Measurements from ENCODE around the gene GALNT14. TPM values are rescaled to one million over a fixed set of nuclear protein-coding genes. Genes with fewer than 3 reads are reported as not detected.

The GALNT14 gene
- total RNA-seq, 4 donors from 2014 or later = 8.3 to 26.1 (median 16.3) TPM

DNA sequence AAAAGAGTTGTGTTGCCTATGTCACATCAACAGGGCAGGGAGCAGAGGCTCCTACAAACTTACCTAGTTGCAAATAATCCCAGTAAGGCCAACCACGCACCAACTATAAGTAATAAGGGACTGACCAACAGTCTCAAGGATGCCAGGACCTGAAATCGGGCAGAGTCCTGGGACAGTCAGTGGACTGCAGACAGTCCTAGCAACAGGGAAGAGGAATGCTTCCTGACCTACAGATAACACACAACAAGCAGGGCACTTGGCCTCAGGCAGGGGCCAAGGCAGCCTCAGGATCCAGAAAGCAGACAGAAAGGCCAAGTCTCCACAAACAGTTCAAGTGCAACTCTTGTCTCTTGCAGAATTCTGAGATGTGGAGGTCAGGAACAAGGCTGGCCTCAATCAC is 56.2 kb downstream of the GALNT14 start:
- no peak for DNase-seq
- Histone ChIP-seq H3K36me3 (no peaks in the 10 kb centered on the region), H3K4me3 (no peak overlapping the region), H3K4me1 (peaks cover 0 to 10% (median 3%) of the 10 kb centered on the region in 4 donors), H3K27ac (no peak overlapping the region), H3K9me3 (no peaks in the 10 kb centered on the region), H3K27me3 (no peaks in the 10 kb centered on the region)
- no peak for TF ChIP-seq POLR2A (IDR thresholded peaks at IDR 0.05)
- TF ChIP-seq CTCF (IDR thresholded peaks at IDR 0.05) = no peak

DNA sequence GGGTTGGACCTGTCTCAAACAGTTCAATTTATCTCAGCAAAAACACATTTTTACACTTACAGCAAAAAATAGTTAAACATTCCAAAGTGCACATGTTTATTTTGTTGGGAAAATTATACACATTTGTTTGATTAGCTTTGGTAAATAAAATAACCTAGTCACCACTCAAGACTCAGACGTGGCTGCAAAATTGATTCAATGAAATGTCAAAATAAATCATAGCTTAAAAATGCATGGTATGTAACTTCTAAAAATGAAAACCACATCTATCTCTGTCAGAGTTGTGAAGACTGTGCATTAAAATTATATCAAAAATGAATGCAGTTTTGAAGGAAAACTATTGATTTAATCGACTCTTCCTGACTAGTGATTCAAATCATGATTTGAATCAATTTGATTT is 56.7 kb downstream of the GALNT14 start:
- no peak for DNase-seq
- Histone ChIP-seq H3K36me3 (no peaks in the 10 kb centered on the region), H3K27ac (no peak overlapping the region), H3K4me3 (no peak overlapping the region), H3K4me1 (peaks cover 0 to 10% (median 3%) of the 10 kb centered on the region in 4 donors), H3K9me3 (no peaks in the 10 kb centered on the region), H3K27me3 (no peaks in the 10 kb centered on the region)
- no peak for TF ChIP-seq CTCF (IDR thresholded peaks at IDR 0.05)
- TF ChIP-seq POLR2A (IDR thresholded peaks at IDR 0.05) = no peak

GRCh38 chr2:31080361-31080760 is 57.9 kb downstream of the GALNT14 start:
- peaks cover 0 to 10% (median 3%) of the 10 kb centered on the region in 4 donors for H3K4me1 ChIP-seq
- no peaks in the 10 kb centered on the region for H3K9me3 ChIP-seq
- no peak for TF ChIP-seq POLR2A (IDR thresholded peaks at IDR 0.05)
- no peak for TF ChIP-seq CTCF (IDR thresholded peaks at IDR 0.05)
- no peak overlapping the region for H3K27ac ChIP-seq
- DNase-seq = no peak
- H3K4me3 ChIP-seq = no peak overlapping the region
- no peaks in the 10 kb centered on the region for H3K27me3 ChIP-seq
- H3K36me3 ChIP-seq = no peaks in the 10 kb centered on the region

DNA sequence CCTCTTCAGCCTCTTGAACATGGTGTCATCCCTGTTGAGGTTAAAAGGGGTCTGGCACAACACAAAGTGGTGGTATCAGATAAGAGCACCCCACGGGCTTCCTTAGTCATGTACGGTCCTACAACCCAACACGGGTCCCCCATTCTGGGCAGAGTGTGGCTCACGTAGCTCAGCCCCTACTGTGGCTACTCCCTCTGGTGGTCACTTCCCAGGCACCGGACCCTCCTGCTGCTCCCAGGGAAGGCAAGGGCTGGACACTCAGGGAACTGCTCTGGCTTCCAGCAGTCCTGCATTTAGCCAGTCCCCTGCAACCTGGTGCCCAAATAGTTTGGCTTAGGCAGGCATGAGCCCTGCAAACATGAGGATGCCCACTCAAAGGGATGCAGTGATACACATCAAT is 58.6 kb downstream of the GALNT14 start:
- Histone ChIP-seq H3K36me3 (no peaks in the 10 kb centered on the region), H3K27me3 (no peaks in the 10 kb centered on the region), H3K9me3 (no peaks in the 10 kb centered on the region), H3K27ac (no peak overlapping the region), H3K4me1 (peaks cover 0 to 10% (median 3%) of the 10 kb centered on the region in 4 donors), H3K4me3 (no peak overlapping the region)
- TF ChIP-seq POLR2A (IDR thresholded peaks at IDR 0.05) (no peak), CTCF (IDR thresholded peaks at IDR 0.05) (no peak)
- DNase-seq = no peak

GRCh38 chr2:31078579-31079105 is 59.6 kb downstream of the GALNT14 start:
- TF ChIP-seq POLR2A (IDR thresholded peaks at IDR 0.05) (no peak), CTCF (IDR thresholded peaks at IDR 0.05) (no peak)
- Histone ChIP-seq H3K27me3 (no peaks in the 10 kb centered on the region), H3K36me3 (no peaks in the 10 kb centered on the region), H3K9me3 (no peaks in the 10 kb centered on the region), H3K27ac (no peak overlapping the region), H3K4me3 (no peak overlapping the region), H3K4me1 (peaks cover 0 to 10% (median 3%) of the 10 kb centered on the region in 4 donors)
- no peak for DNase-seq

- H3K27me3 ChIP-seq = no peaks in the 10 kb centered on the region
- peaks cover 0 to 9% (median 3%) of the 10 kb centered on the region in 4 donors for H3K4me1 ChIP-seq
- no peak for DNase-seq
- no peak overlapping the region for H3K27ac ChIP-seq
- no peaks in the 10 kb centered on the region for H3K36me3 ChIP-seq
- TF ChIP-seq POLR2A (IDR thresholded peaks at IDR 0.05) (no peak), CTCF (IDR thresholded peaks at IDR 0.05) (no peak)
- no peaks in the 10 kb centered on the region for H3K9me3 ChIP-seq
- no peak overlapping the region for H3K4me3 ChIP-seq
Measured at GRCh38 chr2:31078011-31078410, 60.2 kb downstream of the GALNT14 start.
